Neural progenitor cell (in vitro differentiated cells): ENCODE data around the gene PRMT6.

ENCODE experiments used
- EZH2 ChIP-seq: fragments of 200-600 bp; sonication (generic); IDR thresholded peaks from 2 replicates; pipeline ENCODE4 v1.6.1; 2017; ENCODE audit warnings: antibody characterized with exemption, mild to moderate bottlenecking, moderate library complexity
- EZH2phosphoT487 ChIP-seq: fragments of 200-600 bp; sonication (generic); IDR thresholded peaks from 2 replicates; pipeline ENCODE4 v1.6.1; 2017; ENCODE audit warnings: antibody characterized with exemption
- TF ChIP-seq, protein P1 (sequence below): fragments of 200-600 bp; sonication (generic); IDR thresholded peaks from 2 replicates; pipeline ENCODE4 v1.5.1; 2017; ENCODE audit warnings: antibody characterized with exemption, mild to moderate bottlenecking

DNA sequence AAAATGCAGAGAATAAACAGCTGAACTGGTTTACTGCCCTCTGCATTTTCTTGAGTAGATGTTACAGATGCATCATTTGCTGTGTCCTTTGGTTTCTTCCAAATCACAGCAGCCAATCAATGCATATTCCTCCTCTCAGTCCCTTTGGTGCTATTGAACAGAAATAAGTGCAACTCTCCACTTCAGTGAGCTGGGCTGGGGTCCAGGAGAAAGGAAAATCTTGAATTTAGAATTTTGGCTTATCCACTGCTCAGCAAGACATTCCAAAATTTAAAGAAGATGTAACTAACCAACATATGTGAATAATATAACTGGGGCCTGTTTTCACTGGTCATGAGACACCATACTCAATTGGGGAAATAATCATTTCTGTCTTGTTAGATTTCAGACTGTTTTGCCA, 39.2 kb downstream of the PRMT6 start:
- TF ChIP-seq, protein P1, sequence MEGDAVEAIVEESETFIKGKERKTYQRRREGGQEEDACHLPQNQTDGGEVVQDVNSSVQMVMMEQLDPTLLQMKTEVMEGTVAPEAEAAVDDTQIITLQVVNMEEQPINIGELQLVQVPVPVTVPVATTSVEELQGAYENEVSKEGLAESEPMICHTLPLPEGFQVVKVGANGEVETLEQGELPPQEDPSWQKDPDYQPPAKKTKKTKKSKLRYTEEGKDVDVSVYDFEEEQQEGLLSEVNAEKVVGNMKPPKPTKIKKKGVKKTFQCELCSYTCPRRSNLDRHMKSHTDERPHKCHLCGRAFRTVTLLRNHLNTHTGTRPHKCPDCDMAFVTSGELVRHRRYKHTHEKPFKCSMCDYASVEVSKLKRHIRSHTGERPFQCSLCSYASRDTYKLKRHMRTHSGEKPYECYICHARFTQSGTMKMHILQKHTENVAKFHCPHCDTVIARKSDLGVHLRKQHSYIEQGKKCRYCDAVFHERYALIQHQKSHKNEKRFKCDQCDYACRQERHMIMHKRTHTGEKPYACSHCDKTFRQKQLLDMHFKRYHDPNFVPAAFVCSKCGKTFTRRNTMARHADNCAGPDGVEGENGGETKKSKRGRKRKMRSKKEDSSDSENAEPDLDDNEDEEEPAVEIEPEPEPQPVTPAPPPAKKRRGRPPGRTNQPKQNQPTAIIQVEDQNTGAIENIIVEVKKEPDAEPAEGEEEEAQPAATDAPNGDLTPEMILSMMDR = no peak
- TF ChIP-seq EZH2phosphoT487 = no peak
- TF ChIP-seq EZH2 = no peak
